ENCODE measurements around the gene ASB2. TPM values are rescaled to one million over a fixed set of nuclear protein-coding genes. Genes with fewer than 3 reads are reported as not detected.

Gene ASB2
- total and polyA plus RNA-seq, 2 of the 13 experiments (the other 11 are each of a cell fraction or from before 2014, with no cell fraction given) = 0.82 to 4.1 TPM

GRCh38 chr14:93902619-93903307 is 73.6 kb downstream of the ASB2 start (continued):
- TF ChIP-seq POLR2AphosphoS2 (IDR thresholded peaks at IDR 0.05; ENCODE audit: low read depth, low read length) = no peak
- TF ChIP-seq ZSCAN9 (CRISPR knock-in tag; IDR thresholded peaks at IDR 0.05; ENCODE audit: borderline replicate concordance) = no peak
- TF ChIP-seq CREB1 (IDR thresholded peaks at IDR 0.05) = no peak
- TF ChIP-seq CREB1 (CRISPR knock-in tag; IDR thresholded peaks at IDR 0.05) = no peak
- TF ChIP-seq ZNF75D (CRISPR knock-in tag; IDR thresholded peaks at IDR 0.05; ENCODE audit: borderline replicate concordance) = 0 out of 2 replicates have a peak, but pooled peaks have one; percentile 66
- TF ChIP-seq TARDBP (CRISPR knock-in tag; IDR thresholded peaks at IDR 0.05) = peak; percentile 75
- no peak for TF ChIP-seq ZNF768 (CRISPR knock-in tag; IDR thresholded peaks at IDR 0.05)
- TF ChIP-seq ZNF230 (CRISPR knock-in tag; IDR thresholded peaks at IDR 0.05) = no peak
- no peak for TF ChIP-seq MIXL1 (CRISPR knock-in tag; IDR thresholded peaks at IDR 0.05)
- TF ChIP-seq HNF4A (CRISPR knock-in tag; IDR thresholded peaks at IDR 0.05) = peak; percentile 77
- TF ChIP-seq ZNF788 (CRISPR knock-in tag; IDR thresholded peaks at IDR 0.05; ENCODE audit: borderline replicate concordance) = peak; percentile 64; the same call in 1 of the 2 replicates
- no peak for TF ChIP-seq EEA1 (CRISPR knock-in tag; IDR thresholded peaks at IDR 0.05; ENCODE audit: borderline replicate concordance)
- no peak for TF ChIP-seq KLF9 (CRISPR knock-in tag; IDR thresholded peaks at IDR 0.05; ENCODE audit: low read depth)
- no peak for TF ChIP-seq KDM4B (CRISPR knock-in tag; IDR thresholded peaks at IDR 0.05)
- no peak for TF ChIP-seq PRDM10 (CRISPR knock-in tag; IDR thresholded peaks at IDR 0.05; ENCODE audit: low read depth)
- TF ChIP-seq ZNF253 (CRISPR knock-in tag; IDR thresholded peaks at IDR 0.05; ENCODE audit: borderline replicate concordance) = 0 out of 2 replicates have a peak, but pooled peaks have one; percentile 55
- TF ChIP-seq ZNF280D (CRISPR knock-in tag; IDR thresholded peaks at IDR 0.05) = peak; percentile 62; the same call in 1 of the 2 replicates
- TF ChIP-seq REXO4 (CRISPR knock-in tag; IDR thresholded peaks at IDR 0.05; ENCODE audit: borderline replicate concordance) = 0 out of 2 replicates have a peak, but pooled peaks have one; percentile 26
- TF ChIP-seq GMEB2 (CRISPR knock-in tag; IDR thresholded peaks at IDR 0.05; ENCODE audit: low read depth) = no peak
- peak; percentile 68; the same call in 1 of the 2 replicates for TF ChIP-seq HDAC2 (CRISPR knock-in tag; IDR thresholded peaks at IDR 0.05)
